A673 (cell line): ENCODE measurements around the gene BTBD8. TPM values are rescaled to one million over a fixed set of nuclear protein-coding genes. Genes with fewer than 3 reads are reported as not detected.
"Not testable (repeated sequence)": the region's sequence is repeated elsewhere in the genome, so short reads cannot be mapped to it uniquely, and the experiment has no call there.

Source experiments
- BruUV-seq: library from RNA; stranded (reverse); fragments of 400-500 nt; replicated peaks from 2 replicates; lab custom pipeline; 2021; lab: Mats Ljungman, UMichigan
- CTCF ChIA-PET: fragments of 300-600 bp; sonication (Branson Sonifier 250); formaldehyde crosslinking; loops from one replicate; lab custom pipeline; 2022; ENCODE audit warnings: antibody characterized with exemption; lab: Charles Lee
- POLR2A ChIA-PET: fragments of 300-600 bp; sonication (Branson Sonifier 250); formaldehyde crosslinking; loops from one replicate; lab custom pipeline; 2022; ENCODE audit warnings: antibody characterized with exemption; ENCODE audit not compliant: low non-redundant PET; lab: Charles Lee
- DNase-seq: peaks from one replicate; pipeline ENCODE4 v3.0.0-alpha.2; 2015; ENCODE audit warnings: low spot score
- H3K27ac ChIP-seq: fragments of 200-600 bp; sonication (generic); 2 replicates; pipeline ENCODE4 v1.5.1; 2016; ENCODE audit warnings: mixed run types, low read depth, mild to moderate bottlenecking, mixed read lengths, antibody characterized with exemption, low read length; ENCODE audit not compliant: poor library complexity, severe bottlenecking
- H3K27me3 ChIP-seq: fragments of 200-600 bp; sonication (generic); replicated peaks from 2 replicates; pipeline ENCODE4 v1.6.1; 2017; ENCODE audit warnings: mixed run types, low read depth, mild to moderate bottlenecking, mixed read lengths, antibody characterized with exemption, low read length; ENCODE audit not compliant: insufficient read depth, poor library complexity
- H3K36me3 ChIP-seq: fragments of 200-600 bp; sonication (generic); 2 replicates; pipeline ENCODE4 v1.6.1; 2016; ENCODE audit warnings: mixed run types, mild to moderate bottlenecking, mixed read lengths, antibody characterized with exemption, low read length; ENCODE audit not compliant: insufficient read depth, poor library complexity, severe bottlenecking
- H3K4me1 ChIP-seq: fragments of 200-600 bp; sonication (generic); 2 replicates; pipeline ENCODE4 v1.6.1; 2017; ENCODE audit warnings: mixed run types, mild to moderate bottlenecking, mixed read lengths, antibody characterized with exemption, low read length; ENCODE audit not compliant: insufficient read depth, poor library complexity, severe bottlenecking
- H3K4me3 ChIP-seq: fragments of 200-600 bp; sonication (generic); 2 replicates; pipeline ENCODE4 v1.5.1; 2016; ENCODE audit warnings: low read depth, mixed run types, mild to moderate bottlenecking, mixed read lengths, low read length; ENCODE audit not compliant: poor library complexity, severe bottlenecking
- H3K9me3 ChIP-seq: fragments of 200-600 bp; sonication (generic); 2 replicates; pipeline ENCODE4 v1.6.1; 2016; ENCODE audit warnings: mixed run types, low read depth, mild to moderate bottlenecking, mixed read lengths, antibody characterized with exemption, low read length; ENCODE audit not compliant: poor library complexity, severe bottlenecking
- EZH2 ChIP-seq: fragments of 200-600 bp; sonication (generic); IDR thresholded peaks from 2 replicates; pipeline ENCODE4 v1.6.1; 2017; ENCODE audit warnings: borderline replicate concordance, low read depth, mild to moderate bottlenecking, mixed read lengths, antibody characterized with exemption, low read length; ENCODE audit not compliant: poor library complexity, severe bottlenecking
- intact Hi-C: fragments of 100-400 bp; cut with micrococcal nuclease; formaldehyde crosslinking; loops from one replicate; pipeline ENCODE4 v1.10.0; 2022; ENCODE audit not compliant: unreplicated experiment
- total RNA-seq: library from RNA; stranded (reverse); gene quantifications from 2 replicates; pipeline ENCODE4 v1.2.3, GENCODE V29; 2021
- TF ChIP-seq, protein P1 (sequence below): fragments of 300-800, 200-600 bp; sonication (generic); conservative IDR thresholded peaks from 2 replicates; pipeline ENCODE4 v1.5.1; 2017; ENCODE audit warnings: low read depth, mild to moderate bottlenecking, antibody characterized with exemption, low read length, moderate library complexity, mixed read lengths

The BTBD8 gene
- total RNA-seq, 1 experiment from 2014 or later = 1.4 TPM

DNA sequence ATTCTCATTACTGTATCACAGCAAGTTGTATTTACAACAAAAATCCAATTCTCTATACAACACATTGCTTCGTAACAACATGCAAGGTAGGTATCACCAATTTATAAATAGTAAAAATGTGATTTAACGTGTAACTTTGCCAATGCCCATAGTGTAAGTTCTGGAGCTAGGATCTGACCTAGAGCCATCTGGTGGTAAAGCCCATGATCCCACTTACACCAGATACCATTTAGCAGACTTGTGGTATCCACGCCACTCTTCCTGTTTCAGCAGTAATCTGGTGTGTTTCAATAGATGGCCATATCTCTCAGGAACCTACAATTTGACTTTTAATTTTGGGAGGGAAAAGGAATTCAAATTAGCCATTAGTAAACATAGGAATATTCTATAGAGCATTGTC lies 15.1 kb upstream of the BTBD8 start:
- intact Hi-C loops = no loop called here
- ChIA-PET CTCF (no interaction called here), POLR2A (no interaction called here)
- DNase-seq = no peak
- Histone ChIP-seq H3K4me1 (no peaks in the 10 kb centered on the region), H3K4me3 (no peak overlapping the region), H3K27me3 (no peaks in the 10 kb centered on the region), H3K36me3 (no peaks in the 10 kb centered on the region), H3K9me3 (no peaks in the 10 kb centered on the region), H3K27ac (no peak overlapping the region)
- BruUV-seq = no TSS peak
- TF ChIP-seq, protein P1, sequence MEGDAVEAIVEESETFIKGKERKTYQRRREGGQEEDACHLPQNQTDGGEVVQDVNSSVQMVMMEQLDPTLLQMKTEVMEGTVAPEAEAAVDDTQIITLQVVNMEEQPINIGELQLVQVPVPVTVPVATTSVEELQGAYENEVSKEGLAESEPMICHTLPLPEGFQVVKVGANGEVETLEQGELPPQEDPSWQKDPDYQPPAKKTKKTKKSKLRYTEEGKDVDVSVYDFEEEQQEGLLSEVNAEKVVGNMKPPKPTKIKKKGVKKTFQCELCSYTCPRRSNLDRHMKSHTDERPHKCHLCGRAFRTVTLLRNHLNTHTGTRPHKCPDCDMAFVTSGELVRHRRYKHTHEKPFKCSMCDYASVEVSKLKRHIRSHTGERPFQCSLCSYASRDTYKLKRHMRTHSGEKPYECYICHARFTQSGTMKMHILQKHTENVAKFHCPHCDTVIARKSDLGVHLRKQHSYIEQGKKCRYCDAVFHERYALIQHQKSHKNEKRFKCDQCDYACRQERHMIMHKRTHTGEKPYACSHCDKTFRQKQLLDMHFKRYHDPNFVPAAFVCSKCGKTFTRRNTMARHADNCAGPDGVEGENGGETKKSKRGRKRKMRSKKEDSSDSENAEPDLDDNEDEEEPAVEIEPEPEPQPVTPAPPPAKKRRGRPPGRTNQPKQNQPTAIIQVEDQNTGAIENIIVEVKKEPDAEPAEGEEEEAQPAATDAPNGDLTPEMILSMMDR = peak; percentile 19; the same call in 1 of the 2 replicates
- no peak for TF ChIP-seq EZH2

DNA sequence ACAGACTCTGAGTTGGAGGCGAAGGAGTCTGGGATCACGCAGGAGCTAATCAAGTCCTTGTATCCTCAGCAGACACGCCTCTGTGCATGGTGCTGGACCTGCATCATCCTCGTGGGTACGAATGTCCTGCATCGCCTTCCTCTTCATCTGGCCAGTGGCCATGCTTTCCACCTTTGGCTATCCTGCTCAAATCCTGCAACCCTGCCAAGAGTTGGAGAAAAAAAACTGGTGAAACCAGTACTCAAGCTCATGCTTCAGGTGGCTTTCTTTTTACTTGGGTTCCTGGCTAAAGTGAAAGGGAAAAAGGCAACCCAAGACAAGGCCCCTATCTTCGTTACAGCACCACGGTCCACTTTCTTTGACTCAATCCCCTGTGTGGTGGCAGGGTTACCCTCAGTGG lies 13.8 kb upstream of the BTBD8 start:
- no TSS peak for BruUV-seq
- no peaks in the 10 kb centered on the region for H3K36me3 ChIP-seq
- no peaks in the 10 kb centered on the region for H3K9me3 ChIP-seq
- ChIA-PET POLR2A (no interaction called here), CTCF (no interaction called here)
- H3K27me3 ChIP-seq = no peaks in the 10 kb centered on the region
- H3K4me3 ChIP-seq = no peak overlapping the region
- no peaks in the 10 kb centered on the region for H3K4me1 ChIP-seq
- H3K27ac ChIP-seq = no peak overlapping the region
- intact Hi-C loops = no loop called here
- no peak for DNase-seq
- TF ChIP-seq, protein P1 = no peak
- no peak for TF ChIP-seq EZH2

DNA sequence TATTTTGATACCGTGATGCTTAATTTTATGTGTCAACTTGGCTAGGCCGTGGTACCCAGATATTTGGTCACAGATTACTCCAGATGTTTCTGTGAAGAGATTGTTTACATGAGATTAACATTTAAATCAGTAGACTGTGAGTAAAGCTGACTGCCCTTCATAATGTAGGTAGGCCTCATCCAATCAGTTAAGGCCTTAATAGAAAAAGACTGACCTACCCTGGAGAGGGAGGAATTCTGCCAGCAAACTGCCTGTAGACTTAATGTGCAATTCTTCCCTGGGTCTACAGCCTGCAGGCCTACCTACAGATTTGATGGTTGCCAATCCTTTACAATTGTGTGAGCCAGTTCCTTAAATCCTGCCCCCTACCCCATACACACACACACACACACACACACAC lies 9.3 kb upstream of the BTBD8 start:
- intact Hi-C loops = no loop called here
- no peaks in the 10 kb centered on the region for H3K9me3 ChIP-seq
- no peak for TF ChIP-seq EZH2
- TF ChIP-seq, protein P1 = no peak
- H3K27me3 ChIP-seq = no peaks in the 10 kb centered on the region
- no peaks in the 10 kb centered on the region for H3K36me3 ChIP-seq
- H3K27ac ChIP-seq = no peak overlapping the region
- BruUV-seq = no TSS peak
- ChIA-PET CTCF (no interaction called here), POLR2A (no interaction called here)
- H3K4me3 ChIP-seq = no peak overlapping the region
- peak; percentile 11 for DNase-seq
- no peaks in the 10 kb centered on the region for H3K4me1 ChIP-seq

- BruUV-seq, intact Hi-C loops, H3K27me3 ChIP-seq, H3K9me3 ChIP-seq, DNase-seq, POLR2A ChIA-PET, H3K4me1 ChIP-seq, H3K36me3 ChIP-seq, CTCF ChIA-PET, H3K4me3 ChIP-seq, H3K27ac ChIP-seq: not testable (repeated sequence)
These were observed 5.7 kb upstream of the BTBD8 start for GRCh38 chr1:92074446-92074845.
